GM12878 (cell line): ENCODE results near the gene ZFC3H1. TPM values are rescaled to one million over a fixed set of nuclear protein-coding genes. Genes with fewer than 3 reads are reported as not detected.

Experiments used
- ATAC-seq: fragments of 200-7000 bp; cut with Tn5 transposase; 3 replicates; pipeline ENCODE4 v1.9.1; 2020; ENCODE audit warnings: mild to moderate bottlenecking, moderate library complexity
- Bru-seq: library from RNA; stranded (reverse); fragments of 400-500 nt; gene quantifications from one replicate; lab custom pipeline; 2021; lab: Mats Ljungman, UMichigan
- BruChase-seq, 2 experiments: library from RNA; stranded (reverse); fragments of 400-500 nt; gene quantifications; one replicate each; lab custom pipeline; 2021; lab: Mats Ljungman, UMichigan
- BruUV-seq: library from RNA; stranded (reverse); fragments of 400-500 nt; replicated peaks from 2 replicates; lab custom pipeline; 2021; lab: Mats Ljungman, UMichigan
- CTCF ChIA-PET: fragments of 300-600 bp; sonication (Branson Sonifier 250); formaldehyde crosslinking; extraction: SDS; loops from one replicate; lab custom pipeline; 2021; ENCODE audit warnings: inconsistent platforms; lab: Yijun Ruan, JAX
- POLR2A ChIA-PET: fragments of 350-600 bp; formaldehyde crosslinking; extraction: SDS; loops from one replicate; lab custom pipeline; 2021; ENCODE audit warnings: inconsistent platforms; lab: Charles Lee
- RAD21 ChIA-PET: fragments of 300-600 bp; sonication (Branson Sonifier 250); formaldehyde crosslinking; loops from one replicate; lab custom pipeline; 2023; ENCODE audit warnings: antibody characterized with exemption; ENCODE audit not compliant: unreplicated experiment; lab: Charles Lee
- SMC1A ChIA-PET: fragments of 300-600 bp; sonication (Branson Sonifier 250); formaldehyde crosslinking; loops from one replicate; lab custom pipeline; 2023; ENCODE audit not compliant: unreplicated experiment, uncharacterized antibody; lab: Charles Lee
- DNase-seq: peaks from one replicate; pipeline ENCODE4 v3.0.0-alpha.2; 2011; ENCODE audit warnings: low read depth, low spot score
- FAIRE-seq: peaks from 3 replicates; lab custom pipeline; 2011; peaks lifted over from hg19 to GRCh38; lab: Jason Lieb, UNC
- H2AFZ ChIP-seq: 2 replicates; pipeline ENCODE4 v1.6.0; 2011; ENCODE audit warnings: low read depth, low read length, control low read depth; ENCODE audit not compliant: control insufficient read depth
- H3K27ac ChIP-seq: 2 replicates; pipeline ENCODE4 v1.5.1; 2011; ENCODE audit warnings: control low read depth; ENCODE audit not compliant: control insufficient read depth, insufficient read depth
- H3K27me3 ChIP-seq, 2 experiments: replicated peaks in 1 of 2; 2 replicates each; pipeline versions ENCODE4 v1.6.0 to v1.6.1; 2011; ENCODE audit warnings: low read length in 1 of 2; ENCODE audit not compliant: control insufficient read depth in 2 of 2, insufficient read depth in 2 of 2
- H3K36me3 ChIP-seq, 2 experiments: 2 replicates each; pipeline ENCODE4 v1.5.1; 2011; ENCODE audit warnings: low read length in 1 of 2; ENCODE audit not compliant: control insufficient read depth in 2 of 2, insufficient read depth in 2 of 2
- H3K4me1 ChIP-seq: 2 replicates; pipeline ENCODE4 v1.6.1; 2011; ENCODE audit warnings: mild to moderate bottlenecking, low read length, moderate library complexity, mixed read lengths; ENCODE audit not compliant: control insufficient read depth, insufficient read depth
- H3K4me2 ChIP-seq: 2 replicates; pipeline ENCODE4 v1.6.0; 2011; ENCODE audit warnings: control low read depth; ENCODE audit not compliant: control insufficient read depth, insufficient read depth
- H3K4me3 ChIP-seq: fragments of 200-600 bp; sonication (generic); 2 replicates; pipeline ENCODE4 v1.5.1; 2016
- H3K79me2 ChIP-seq: 2 replicates; pipeline ENCODE4 v1.6.0; 2011; ENCODE audit warnings: low read length; ENCODE audit not compliant: control insufficient read depth, insufficient read depth
- H3K9ac ChIP-seq: 2 replicates; pipeline ENCODE4 v1.8.0; 2011; ENCODE audit warnings: low read length, control low read depth, mixed read lengths; ENCODE audit not compliant: control insufficient read depth, insufficient read depth
- H3K9me3 ChIP-seq: replicated peaks from 3 replicates; pipeline ENCODE4 v1.5.1; 2011; ENCODE audit warnings: mild to moderate bottlenecking, low read length; ENCODE audit not compliant: control insufficient read depth, insufficient read depth
- H4K20me1 ChIP-seq: 2 replicates; pipeline ENCODE4 v1.6.0; 2011; ENCODE audit not compliant: control insufficient read depth, insufficient read depth
- CTCF ChIP-seq, 3 experiments: IDR thresholded peaks in 2 of 3; conservative IDR thresholded peaks in 1 of 3; 2 replicates each; pipeline ENCODE4 v1.5.1; 2011; ENCODE audit warnings: low read depth in 3 of 3, low read length in 3 of 3, mild to moderate bottlenecking in 3 of 3, control low read depth in 2 of 3, moderate library complexity in 2 of 3, inconsistent platforms in 1 of 3, mixed read lengths in 1 of 3; ENCODE audit not compliant: control insufficient read depth in 2 of 3, insufficient read depth in 1 of 3; ENCODE audit errors: extremely low read depth in 1 of 3
- EP300 ChIP-seq, 2 experiments: fragments of 150-350 bp in 1 of 2; IDR thresholded peaks; 2 replicates each; pipeline ENCODE4 v1.6.1; 2011 to 2012; ENCODE audit warnings: low read depth in 2 of 2, low read length in 2 of 2, borderline replicate concordance in 1 of 2, improper control_type of control experiment in 1 of 2, inconsistent platforms in 1 of 2; ENCODE audit not compliant: control insufficient read depth in 1 of 2
- IKZF2 ChIP-seq, 2 experiments: fragments of 450-650 bp; IDR thresholded peaks; 2 replicates each; pipeline ENCODE4 v1.6.1; 2017; ENCODE audit warnings: mild to moderate bottlenecking in 2 of 2, moderate library complexity in 2 of 2
- JUNB ChIP-seq: IDR thresholded peaks from 2 replicates; pipeline ENCODE4 v1.6.1; 2016; ENCODE audit warnings: antibody characterized with exemption, mild to moderate bottlenecking
- PBX3 ChIP-seq: IDR thresholded peaks from 2 replicates; pipeline ENCODE4 v1.6.1; 2011; ENCODE audit warnings: mild to moderate bottlenecking, low read depth, low read length, moderate library complexity; ENCODE audit not compliant: insufficient replicate concordance
- TAF1 ChIP-seq: IDR thresholded peaks from 2 replicates; pipeline ENCODE4 v1.6.1; 2011; ENCODE audit warnings: mild to moderate bottlenecking, low read depth, low read length, borderline replicate concordance
- WRNIP1 ChIP-seq: IDR thresholded peaks from 2 replicates; pipeline ENCODE4 v1.6.1; 2011; ENCODE audit warnings: low read depth, low read length, improper control_type of control experiment, borderline replicate concordance
- ZBTB4 ChIP-seq: fragments of 450-650 bp; formaldehyde crosslinking; IDR thresholded peaks from 2 replicates; pipeline ENCODE4 v1.4.0; 2022; ENCODE audit warnings: mild to moderate bottlenecking, moderate library complexity
- WGBS: methylation state at CpG from one replicate; pipeline ENCODE4 v1.1.6; 2016; ENCODE audit warnings: low lambda C conversion rate; ENCODE audit not compliant: insufficient replicate concordance, insufficient coverage; ENCODE audit errors: missing lambda C conversion rate; 5-methylcytosine and 5-hydroxymethylcytosine counted together
- in situ Hi-C: fragments of 300-500 bp; cut with MboI; formaldehyde crosslinking; loops from 9 replicates; pipeline ENCODE4 v1.14.3; 2018; ENCODE audit warnings: mixed read lengths
- intact Hi-C: fragments of 100-400 bp; cut with micrococcal nuclease; formaldehyde crosslinking; loops from one replicate; pipeline ENCODE4 v1.14.2; 2022; ENCODE audit not compliant: unreplicated experiment
- long read RNA-seq, 2 experiments: library from polyadenylated mRNA; unstranded; transcript quantifications; one replicate each; pipeline ENCODE4 v2.0.0, GENCODE V29; 2019 to 2020
- polyA minus RNA-seq, 3 experiments: library from RNA; depleted of rRNA, polyadenylated mRNA; stranded (reverse); fragments of >200 nt; gene quantifications; 2 replicates each; pipeline ENCODE4 v1.2.3, GENCODE V29; 2011
- polyA plus RNA-seq, 11 experiments: library from polyadenylated mRNA; depleted of rRNA in 4 of 11; unstranded in 6 of 11; stranded (reverse) in 5 of 11; fragments of >200 nt; fragmentation: Nextera tagmentation in 4 of 11; fragmentation: Illumina TruSeq in 1 of 11; extraction: Ambion mirVana in 4 of 11; extraction: Trizol in 1 of 11; gene quantifications; 1 replicate in 1 of 11; 2 replicates in 10 of 11; pipeline versions ENCODE4 v1.2.1 to v1.2.3, GENCODE V29; 2011 to 2016; ENCODE audit warnings: inconsistent platforms in 2 of 11, missing spikeins in 2 of 11, low read depth in 1 of 11
- total RNA-seq, 4 experiments: library from RNA; depleted of rRNA in 3 of 4; stranded (reverse); fragments of >200 nt in 3 of 4; fragmentation: Illumina TruSeq in 1 of 4; extraction: Trizol in 1 of 4; gene quantifications; 2 replicates each; pipeline versions ENCODE4 v1.2.1 to v1.2.3, GENCODE V29; 2013 to 2021

ZFC3H1 gene
- 316 TPM in 2 replicates for total RNA-seq (2013; cell fraction: nucleolus; rRNA removed)
- total RNA-seq (2014; rRNA removed) (27.1 and 29.7 TPM in 2 replicates), total RNA-seq (2014; rRNA removed; fragmentation: Illumina TruSeq; extraction: Trizol) (23.5 and 28.6 TPM in 2 replicates), total RNA-seq (2021) (35.1 and 40.1 TPM in 2 replicates), polyA plus RNA-seq (2011; rRNA removed) (88.7 and 146 TPM in 2 replicates), polyA plus RNA-seq (2014; fragmentation: Illumina TruSeq; extraction: Trizol) (67.8 and 76.1 TPM in 2 replicates), polyA plus RNA-seq (2014; fragmentation: Nextera tagmentation; extraction: Ambion mirVana) (10 to 100 TPM; 11.2 to 14.6 TPM), polyA plus RNA-seq (2014; rRNA removed) (38.3 and 40.9 TPM in 2 replicates), polyA plus RNA-seq (2016; fragmentation: Nextera tagmentation; extraction: Ambion mirVana) (10 to 100 TPM; 23.5 to 24.8 TPM), polyA minus RNA-seq (2011; rRNA and poly(A)+ RNA removed) (39.5 and 41.9 TPM in 2 replicates), Bru-seq, nascent RNA (percentile 95 among the genes with signal in this experiment), BruChase-seq, experiment 1, labeled RNA remaining after a 6-hour chase (percentile 94 among the genes with signal in this experiment), BruChase-seq, experiment 2, labeled RNA remaining after a 2-hour chase (percentile 97 among the genes with signal in this experiment)
- 17.8 TPM for polyA plus RNA-seq (2011; ENCODE audit: low read depth)
- polyA plus RNA-seq (2011; cell fraction: cytosol; rRNA removed) = 24.7 and 27.1 TPM in 2 replicates
- 189 and 236 TPM in 2 replicates for polyA plus RNA-seq (2011; cell fraction: nucleus; rRNA removed)
- polyA plus RNA-seq (2012) = 25.4 and 33.2 TPM in 2 replicates
- 13.4 and 16.2 TPM in 2 replicates for polyA minus RNA-seq (2011; cell fraction: cytosol; rRNA and poly(A)+ RNA removed)
- 69.5 and 115 TPM in 2 replicates for polyA minus RNA-seq (2011; cell fraction: nucleus; rRNA and poly(A)+ RNA removed)
- long read RNA-seq, experiment 1, partial matches to known transcripts = 3 of 6 reads
- long read RNA-seq, experiment 1, other reads (novel, unspliced or antisense) = 0 of 6 reads
- long read RNA-seq, experiment 2, partial matches to known transcripts = 14 of 19 reads
- long read RNA-seq, experiment 2, other reads (novel, unspliced or antisense) = 1 of 19 reads

- H3K36me3 ChIP-seq = peaks cover 0 to 5% of the 10 kb centered on the region in 2 experiments; a peak in 1 of 4 replicates
- peak within 1 kb of the TSS; percentile 97 for H2AFZ ChIP-seq
- WGBS = under 1% methylated on average over 55 of the region's 57 CpGs
- H3K27ac ChIP-seq = peak within 1 kb of the TSS; percentile 85
- 0 out of 2 replicates have a peak, but pooled peaks cover 6% of the 10 kb centered on the region for H3K4me1 ChIP-seq
- SMC1A ChIA-PET = interaction anchor here (0.8 to 5.1 kb wide), 18 partner anchors 11 to 237 kb away, joined by 3 to 48 read pairs (median 4); partner anchors contain the start of genes RAB21 and TMEM19
- ATAC-seq (peak; percentile 89), DNase-seq (peak; percentile 99), FAIRE-seq (peak; percentile 96)
- no peaks in the 10 kb centered on the region for H3K27me3 ChIP-seq
- H3K4me3 ChIP-seq = peak within 1 kb of the TSS; percentile 99
- peak within 1 kb of the TSS; percentile 97 for H3K9ac ChIP-seq
- H4K20me1 ChIP-seq = no peaks in the 10 kb centered on the region
- in situ Hi-C loops (loop anchor here (5.0 kb wide), 1 partner anchor 179 kb away; no protein-coding TSS in a partner anchor), intact Hi-C loops (loop anchor here (1.0 kb wide), 2 partner anchors 23 to 92 kb away; partner anchors contain the start of gene TMEM19)
- H3K4me2 ChIP-seq = peak within 1 kb of the TSS; percentile 71
- RAD21 ChIA-PET = interaction anchor here (0.8 to 3.4 kb wide), 12 partner anchors 9 to 93 kb away, joined by 3 to 59 read pairs (median 6); partner anchors contain the start of genes RAB21 and TMEM19
- CTCF ChIA-PET = interaction anchor here (0.8 to 7.5 kb wide), 19 partner anchors 11 to 183 kb away, joined by 3 to 83 read pairs (median 4); partner anchors contain the start of genes RAB21 and TMEM19
- H3K79me2 ChIP-seq = peaks cover 67% of the 10 kb centered on the region
- no TSS peak for BruUV-seq
- H3K9me3 ChIP-seq = no peaks in the 10 kb centered on the region
- POLR2A ChIA-PET = interaction anchor here (0.6 to 7.2 kb wide), 12 partner anchors 8 to 176 kb away, joined by 3 to 93 read pairs (median 3); partner anchors contain the start of genes RAB21, TBC1D15 and TMEM19
- TF ChIP-seq IKZF2 (IDR thresholded peaks at IDR 0.05) = no peak
- TF ChIP-seq WRNIP1 = no peak
- peak; percentile 26 to 43 (median 30); a peak in 4 of 6 replicates for TF ChIP-seq CTCF (IDR thresholded peaks at IDR 0.05 in 2 of 3, conservative IDR thresholded peaks at IDR 0.05 in 1 of 3; ENCODE audit: control insufficient read depth in 2 of 3, extremely low read depth in 1 of 3, insufficient read depth in 1 of 3, low read depth in 3 of 3, low read length in 3 of 3)
- no peak for TF ChIP-seq ZBTB4 (CRISPR knock-in tag)
- no peak for TF ChIP-seq JUNB
- no peak for TF ChIP-seq EP300 (IDR thresholded peaks at IDR 0.05; ENCODE audit: borderline replicate concordance in 1 of 2, control insufficient read depth in 1 of 2, low read depth in 2 of 2, low read length in 2 of 2)
- TF ChIP-seq TAF1 = peak; percentile 87
- no peak for TF ChIP-seq PBX3
These were observed at the start of gene ZFC3H1, which contains the start of gene THAP2 for GRCh38 chr12:71663561-71664410. Gene ZFC3H1 (minus strand): TSS chr12:71663848. CDS start chr12:71663610, 238 bp downstream. Gene THAP2 (plus strand): TSS chr12:71664301. CDS start chr12:71664510, 209 bp downstream.
